GM12801 (cell line): Measurements from ENCODE around the gene PUM1.

Source experiments
- CTCF ChIP-seq: IDR thresholded peaks from one replicate; pipeline ENCODE4 v1.5.1; 2011; ENCODE audit warnings: control low read depth; ENCODE audit not compliant: insufficient read length; ENCODE audit errors: extremely low read depth

Gene PUM1

GRCh38 chr1:30888975-30889374, 176.5 kb downstream of the PUM1 start:
- no peak for TF ChIP-seq CTCF

DNA sequence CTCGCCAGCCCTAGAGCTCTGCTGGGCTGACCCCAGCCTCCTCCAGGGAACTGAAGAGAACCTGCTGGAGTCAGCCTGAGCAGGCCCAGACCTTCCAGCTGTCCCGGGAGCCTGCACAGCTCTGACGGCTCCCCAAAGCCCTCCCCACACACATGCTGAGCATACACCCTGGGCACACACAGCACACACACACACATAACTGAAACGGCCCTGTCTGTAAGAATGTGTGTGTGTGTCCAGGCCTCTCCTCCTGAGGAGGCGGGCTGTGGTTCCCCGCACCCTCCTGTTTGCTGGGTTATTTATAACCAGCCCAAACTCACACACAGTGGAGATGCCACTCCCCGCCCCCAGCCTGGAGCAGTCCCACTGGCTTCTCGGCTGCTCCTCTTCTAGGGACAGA, 177.1 kb downstream of the PUM1 start:
- no peak for TF ChIP-seq CTCF

GRCh38 chr1:30887485-30888315, 177.8 kb downstream of the PUM1 start:
- TF ChIP-seq CTCF: no peak

GRCh38 chr1:30886710-30887428, 178.6 kb downstream of the PUM1 start:
- no peak for TF ChIP-seq CTCF

DNA sequence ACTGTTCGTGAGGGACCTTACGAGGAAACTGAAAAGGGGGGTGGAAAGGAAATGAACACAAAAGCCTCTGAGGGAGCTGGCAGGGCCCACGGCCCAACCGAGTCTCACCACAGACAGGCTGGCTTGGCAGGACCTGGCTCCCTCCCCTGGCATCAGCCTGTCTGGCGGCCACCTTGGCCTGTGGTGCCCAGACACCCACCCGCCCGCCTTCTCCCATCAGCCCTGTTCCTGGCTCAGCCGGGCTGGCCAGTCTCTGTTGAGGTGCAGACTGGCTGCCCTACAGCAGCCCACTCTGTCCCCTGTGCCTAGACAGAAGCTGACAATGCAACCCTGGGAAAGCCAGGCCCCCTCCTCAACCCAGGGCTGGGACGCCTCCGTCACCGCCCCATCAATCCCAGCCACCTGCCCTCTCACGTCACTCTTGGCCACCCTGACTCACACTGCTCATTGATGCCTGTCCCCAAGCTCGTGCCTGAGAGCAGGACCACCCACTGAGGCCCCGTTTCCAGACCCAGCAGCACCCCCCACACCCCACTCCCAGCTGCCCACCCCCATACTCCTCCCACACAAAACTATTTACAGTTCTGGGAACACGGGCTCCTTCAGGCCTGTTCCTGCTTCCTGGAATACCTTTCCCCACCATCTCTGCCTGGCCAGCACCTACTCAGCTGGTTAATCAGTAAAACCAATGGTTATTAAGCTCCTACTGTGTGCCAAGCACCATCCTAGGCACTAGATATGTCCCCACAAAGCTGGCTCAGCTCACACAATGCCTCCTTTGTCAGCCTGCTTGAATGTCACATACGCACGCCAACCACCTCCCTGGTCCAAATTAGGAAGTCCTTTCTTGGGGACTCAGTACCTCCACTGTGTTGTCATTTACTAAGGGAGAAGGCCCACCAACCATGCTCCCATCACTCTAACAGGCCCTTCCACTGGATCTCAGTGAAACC, 179.7 kb downstream of the PUM1 start:
- no peak for TF ChIP-seq CTCF

DNA sequence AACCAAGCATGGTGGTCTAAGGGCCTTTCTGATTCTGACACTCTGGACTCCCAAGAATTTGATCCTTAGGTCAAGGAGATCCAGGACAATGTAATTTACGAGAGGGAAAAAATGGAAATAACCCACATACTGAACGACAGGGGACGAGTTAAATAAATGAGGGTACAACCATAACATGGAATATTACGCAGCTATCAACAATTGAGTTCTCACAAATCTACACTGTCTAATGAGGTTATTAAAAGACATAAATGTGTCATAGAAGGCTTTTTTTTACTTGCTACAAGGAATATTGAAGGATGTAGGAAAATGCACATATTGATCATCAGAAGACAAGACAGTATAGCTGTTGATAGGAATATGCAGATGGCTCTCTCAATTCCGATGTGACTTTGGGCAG, 180.8 kb downstream of the PUM1 start:
- no peak for TF ChIP-seq CTCF
